Thoracic aorta (tissue), 2 donors: ENCODE results near the gene PLA2G6. TPM values are rescaled to one million over a fixed set of nuclear protein-coding genes. Genes with fewer than 3 reads are reported as not detected.

Experiments
- ATAC-seq: fragments of 150-250 bp; one replicate; pipeline ENCODE4 v1.8.0; 2017; ENCODE audit warnings: low read depth; ENCODE audit not compliant: insufficient number of reproducible peaks, low FRiP score
- DNase-seq: peaks from one replicate; pipeline ENCODE4 v3.0.0-alpha.2; 2020; ENCODE audit warnings: low spot score
- H3K27ac ChIP-seq, 2 donors: fragments of 200-600 bp; sonication (generic); 1 replicate in 1 of 2; 2 replicates in 1 of 2; pipeline ENCODE4 v1.5.1; 2016; ENCODE audit warnings: mild to moderate bottlenecking in 2 of 2, moderate library complexity in 2 of 2
- H3K27me3 ChIP-seq: fragments of 200-600 bp; sonication (generic); replicated peaks from 2 replicates; pipeline ENCODE4 v1.6.0; 2016; ENCODE audit warnings: mild to moderate bottlenecking; ENCODE audit not compliant: insufficient read depth
- H3K36me3 ChIP-seq: fragments of 200-600 bp; sonication (generic); one replicate; pipeline ENCODE4 v1.5.1; 2016
- H3K4me1 ChIP-seq, 2 donors: fragments of 200-600 bp; sonication (generic); 1 replicate in 1 of 2; 2 replicates in 1 of 2; pipeline versions ENCODE4 v1.5.1 to v1.6.0; 2016; ENCODE audit warnings: low read depth in 2 of 2, mild to moderate bottlenecking in 1 of 2; ENCODE audit not compliant: control insufficient read depth in 1 of 2
- H3K4me3 ChIP-seq: fragments of 200-600 bp; sonication (generic); 2 replicates; pipeline ENCODE4 v1.5.1; 2016; ENCODE audit warnings: mild to moderate bottlenecking
- H3K9me3 ChIP-seq: fragments of 200-600 bp; sonication (generic); 2 replicates; pipeline ENCODE4 v1.5.1; 2016
- CTCF ChIP-seq: fragments of 200-600 bp; sonication (generic); IDR thresholded peaks from one replicate; pipeline ENCODE4 v1.5.1; 2019; ENCODE audit warnings: antibody characterized with exemption
- total RNA-seq, 2 donors: library from RNA; depleted of rRNA; stranded (reverse); fragments of >200 nt; gene quantifications; one replicate each; pipeline versions ENCODE4 v1.1.0 to v1.2.3, GENCODE V29; 2016

The PLA2G6 gene
- total RNA-seq, 2 donors from 2014 or later = 27.4 to 50.4 TPM

DNA sequence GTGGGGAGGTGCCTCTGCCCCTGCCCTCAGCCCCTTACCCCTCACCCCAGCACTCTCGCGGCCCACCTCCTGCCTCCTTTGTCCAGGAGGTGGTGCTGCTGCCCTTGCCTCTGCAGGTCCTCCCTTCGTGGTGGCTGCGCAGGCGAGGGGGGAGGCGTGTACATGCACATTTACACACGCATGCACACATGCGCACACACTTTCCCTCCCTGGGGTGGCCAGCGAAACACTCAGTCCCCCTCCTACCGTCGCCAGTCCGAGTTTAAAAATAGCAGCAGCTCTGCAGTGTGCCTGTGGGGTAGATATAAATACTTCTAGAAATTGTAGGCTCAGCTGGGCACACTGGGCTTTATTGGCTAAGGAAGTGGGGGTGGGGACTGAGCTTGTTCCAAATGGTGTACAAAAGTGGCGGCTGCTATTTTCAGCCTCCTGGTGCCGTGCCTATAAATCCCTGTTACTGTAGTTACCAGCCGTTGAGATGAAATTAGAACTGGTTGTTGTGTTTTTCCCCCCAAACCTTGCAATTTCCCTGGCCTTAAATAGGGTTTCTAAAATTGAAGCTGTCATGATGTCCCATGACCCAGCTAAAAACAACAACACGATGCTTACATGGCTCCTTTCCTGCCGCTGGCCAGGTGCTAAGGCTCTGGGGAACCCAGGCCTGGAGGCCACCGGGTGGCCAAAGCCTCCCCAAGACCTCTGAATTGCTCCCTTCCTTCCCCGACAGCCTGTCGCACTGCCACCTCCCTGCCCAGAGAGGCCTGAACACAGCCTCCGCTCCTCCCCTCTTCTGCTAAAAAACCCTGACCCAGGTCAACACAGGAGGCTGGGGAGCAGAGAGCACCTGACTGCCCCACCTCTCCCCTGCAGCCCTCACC, 112.0 kb downstream of the PLA2G6 start:
- TF ChIP-seq CTCF = peak; percentile 75
- Histone ChIP-seq H3K9me3 (no peaks in the 10 kb centered on the region), H3K4me3 (peak overlapping the region; percentile 45), H3K36me3 (peaks cover 43% of the 10 kb centered on the region), H3K4me1 (peaks cover 32 to 58% of the 10 kb centered on the region in 2 donors), H3K27me3 (no peaks in the 10 kb centered on the region), H3K27ac (peak overlapping the region; percentile 94 to 98)
- peak; percentile 93 for ATAC-seq
- DNase-seq = peak; percentile 88

DNA sequence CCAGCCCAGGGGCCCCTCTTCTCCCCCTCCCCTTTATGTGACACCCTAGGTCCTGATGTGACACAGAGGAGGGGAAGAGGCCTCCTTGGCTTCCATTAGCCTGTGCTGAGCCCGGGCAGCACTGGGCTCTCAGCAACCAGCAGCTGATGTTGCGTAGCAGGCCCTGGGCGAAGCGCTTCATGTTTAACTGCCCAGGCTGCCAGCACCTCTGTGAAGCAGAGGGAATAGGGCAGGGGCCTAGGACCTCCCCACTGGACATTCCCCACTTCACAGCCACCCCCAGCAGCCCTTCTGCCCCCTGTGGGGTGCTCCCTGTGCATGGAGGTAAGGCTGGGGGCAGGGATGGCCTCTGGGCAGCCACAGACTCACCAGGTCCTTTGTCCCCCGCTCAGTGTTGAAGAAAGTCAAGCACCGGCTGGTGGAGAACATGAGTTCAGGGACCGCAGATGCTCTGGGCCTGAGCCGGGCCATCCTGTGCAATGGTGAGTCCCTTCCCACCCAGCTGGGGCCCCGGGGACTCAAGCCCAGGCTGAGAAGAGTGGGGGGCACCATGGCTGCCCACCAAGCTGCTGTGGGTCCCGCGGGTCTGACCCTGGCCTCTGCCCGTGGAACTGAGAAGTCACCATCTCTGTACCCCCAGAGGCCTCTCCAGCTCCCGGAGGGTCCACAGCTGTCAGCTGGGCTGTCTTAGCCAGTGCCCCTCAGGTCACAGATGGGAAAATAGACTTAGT, 112.8 kb downstream of the PLA2G6 start:
- TF ChIP-seq CTCF = no peak
- H3K4me1 ChIP-seq = peaks cover 32 to 58% of the 10 kb centered on the region in 2 donors

GRCh38 chr22:38067761-38068360, 113.8 kb downstream of the PLA2G6 start:
- Histone ChIP-seq H3K9me3 (no peaks in the 10 kb centered on the region), H3K27ac (peak overlapping the region; percentile 94 to 96), H3K27me3 (no peaks in the 10 kb centered on the region), H3K36me3 (peaks cover 32% of the 10 kb centered on the region), H3K4me3 (no peak overlapping the region), H3K4me1 (peaks cover 32 to 58% of the 10 kb centered on the region in 2 donors)
- no peak for DNase-seq
- no peak for TF ChIP-seq CTCF
- ATAC-seq = no peak

More for the DNA sequence above, 112.8 kb downstream of the PLA2G6 start:
- Histone ChIP-seq H3K36me3 (peaks cover 41% of the 10 kb centered on the region), H3K9me3 (no peaks in the 10 kb centered on the region), H3K27ac (peak overlapping the region; percentile 94 to 96), H3K27me3 (no peaks in the 10 kb centered on the region), H3K4me3 (peak overlapping the region; percentile 45)
- no peak for DNase-seq
- ATAC-seq = no peak

- H3K27me3 ChIP-seq = no peaks in the 10 kb centered on the region
- ATAC-seq (no peak), DNase-seq (no peak)
- peaks cover 32 to 55% of the 10 kb centered on the region in 2 donors for H3K4me1 ChIP-seq
- no peak overlapping the region for H3K4me3 ChIP-seq
- no peak for TF ChIP-seq CTCF
- H3K36me3 ChIP-seq = peaks cover 25% of the 10 kb centered on the region
- H3K9me3 ChIP-seq = no peaks in the 10 kb centered on the region
- H3K27ac ChIP-seq = peak overlapping the region; percentile 94 to 96
These were observed 114.6 kb downstream of the PLA2G6 start for GRCh38 chr22:38067028-38067415.
